Activated T-helper 1 cell treated with anti-CD3 and anti-CD28 coated beads, Interleukin-12 subunit alpha, Interleukin-12 subunit beta, Interleukin-2, Interleukin-4 antibody, amounts not matched to agents 30 ng/mL and 10 ng/mL and 1 ng/mL, durations not matched to agents 14 hours and 24 hours and 36 hours (primary cell): Measurements from ENCODE around the gene PRDM2. TPM values are rescaled to one million over a fixed set of nuclear protein-coding genes. Genes with fewer than 3 reads are reported as not detected.

Experiments
- DNase-seq: peaks from one replicate; pipeline ENCODE4 v3.0.0; 2021; ENCODE audit warnings: low spot score
- H3K27ac Mint-ChIP-seq: one replicate; pipeline ENCODE4 v1.8.0; 2021; ENCODE audit warnings: mild to moderate bottlenecking, mixed read lengths
- H3K27me3 Mint-ChIP-seq: one replicate; pipeline ENCODE4 v1.8.0; 2022; ENCODE audit warnings: mild to moderate bottlenecking, moderate library complexity, mixed read lengths; ENCODE audit not compliant: insufficient read depth
- H3K36me3 Mint-ChIP-seq: one replicate; pipeline ENCODE4 v1.8.0; 2021; ENCODE audit warnings: low read depth, mixed read lengths
- H3K4me1 Mint-ChIP-seq: one replicate; pipeline ENCODE4 v1.8.0; 2021; ENCODE audit warnings: low read depth, mixed read lengths
- H3K4me3 Mint-ChIP-seq: one replicate; pipeline ENCODE4 v1.8.0; 2021; ENCODE audit warnings: mild to moderate bottlenecking, moderate library complexity, mixed read lengths
- H3K9me3 Mint-ChIP-seq: one replicate; pipeline ENCODE4 v1.8.0; 2021; ENCODE audit warnings: mixed read lengths
- intact Hi-C: fragments of 100-400 bp; cut with micrococcal nuclease; formaldehyde crosslinking; loops from one replicate; pipeline ENCODE4 v1.15.1; 2024
- total RNA-seq: library from RNA; stranded (reverse); gene quantifications from 2 replicates; pipeline ENCODE4 v1.2.3, GENCODE V29; 2022

The PRDM2 gene
- total RNA-seq, 1 donor from 2014 or later: 50.4 TPM

- Mint-ChIP-seq H3K4me3 (peak overlapping the region; percentile 99), H3K27me3 (peaks cover 3% of the 10 kb centered on the region), H3K4me1 (peaks cover 67% of the 10 kb centered on the region), H3K27ac (no peak overlapping the region), H3K36me3 (peaks cover 27% of the 10 kb centered on the region), H3K9me3 (no peaks in the 10 kb centered on the region)
- intact Hi-C loops: no loop called here
- DNase-seq: no peak
These were observed 51.5 kb downstream of the PRDM2 start for GRCh38 chr1:13751458-13751871.

DNA sequence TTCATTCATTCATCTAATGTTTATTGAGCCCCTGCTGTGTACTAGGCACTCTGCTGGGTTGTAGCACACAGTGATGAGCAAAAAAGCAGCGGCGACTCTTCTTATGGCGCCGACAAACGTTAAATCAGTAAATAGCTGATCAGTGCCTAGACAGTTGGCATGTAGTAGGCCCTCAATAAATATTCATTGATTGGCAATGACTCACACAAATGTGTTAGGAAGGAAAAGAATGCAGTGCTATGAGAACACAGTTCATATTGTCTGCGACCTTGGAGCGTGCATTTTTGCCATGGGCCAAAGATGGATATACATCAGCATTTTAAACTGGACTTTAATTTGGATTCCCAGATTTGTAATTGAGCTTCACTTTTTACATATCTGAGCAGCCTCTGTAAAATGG lies 52.0 kb downstream of the PRDM2 start:
- no peaks in the 10 kb centered on the region for H3K9me3 Mint-ChIP-seq
- H3K27ac Mint-ChIP-seq: no peak overlapping the region
- no peak overlapping the region for H3K4me3 Mint-ChIP-seq
- peaks cover 72% of the 10 kb centered on the region for H3K4me1 Mint-ChIP-seq
- H3K36me3 Mint-ChIP-seq: peaks cover 27% of the 10 kb centered on the region
- DNase-seq: no peak
- intact Hi-C loops: no loop called here
- peaks cover 3% of the 10 kb centered on the region for H3K27me3 Mint-ChIP-seq

GRCh38 chr1:13752852-13753251 lies 52.9 kb downstream of the PRDM2 start:
- H3K4me1 Mint-ChIP-seq: peaks cover 77% of the 10 kb centered on the region
- intact Hi-C loops: no loop called here
- no peaks in the 10 kb centered on the region for H3K9me3 Mint-ChIP-seq
- H3K36me3 Mint-ChIP-seq: peaks cover 30% of the 10 kb centered on the region
- H3K27me3 Mint-ChIP-seq: peaks cover 3% of the 10 kb centered on the region
- H3K4me3 Mint-ChIP-seq: no peak overlapping the region
- no peak overlapping the region for H3K27ac Mint-ChIP-seq
- no peak for DNase-seq

GRCh38 chr1:13753636-13754402 lies 53.8 kb downstream of the PRDM2 start:
- Mint-ChIP-seq H3K27me3 (peaks cover 3% of the 10 kb centered on the region), H3K27ac (peak overlapping the region; percentile 27), H3K36me3 (peaks cover 25% of the 10 kb centered on the region), H3K4me3 (no peak overlapping the region), H3K4me1 (peaks cover 67% of the 10 kb centered on the region), H3K9me3 (no peaks in the 10 kb centered on the region)
- DNase-seq: no peak
- intact Hi-C loops: no loop called here

GRCh38 chr1:13754510-13755103 lies 54.6 kb downstream of the PRDM2 start:
- peaks cover 67% of the 10 kb centered on the region for H3K4me1 Mint-ChIP-seq
- intact Hi-C loops: no loop called here
- no peaks in the 10 kb centered on the region for H3K9me3 Mint-ChIP-seq
- no peak for DNase-seq
- H3K36me3 Mint-ChIP-seq: peaks cover 24% of the 10 kb centered on the region
- H3K27me3 Mint-ChIP-seq: peaks cover 3% of the 10 kb centered on the region
- H3K27ac Mint-ChIP-seq: no peak overlapping the region
- no peak overlapping the region for H3K4me3 Mint-ChIP-seq

DNA sequence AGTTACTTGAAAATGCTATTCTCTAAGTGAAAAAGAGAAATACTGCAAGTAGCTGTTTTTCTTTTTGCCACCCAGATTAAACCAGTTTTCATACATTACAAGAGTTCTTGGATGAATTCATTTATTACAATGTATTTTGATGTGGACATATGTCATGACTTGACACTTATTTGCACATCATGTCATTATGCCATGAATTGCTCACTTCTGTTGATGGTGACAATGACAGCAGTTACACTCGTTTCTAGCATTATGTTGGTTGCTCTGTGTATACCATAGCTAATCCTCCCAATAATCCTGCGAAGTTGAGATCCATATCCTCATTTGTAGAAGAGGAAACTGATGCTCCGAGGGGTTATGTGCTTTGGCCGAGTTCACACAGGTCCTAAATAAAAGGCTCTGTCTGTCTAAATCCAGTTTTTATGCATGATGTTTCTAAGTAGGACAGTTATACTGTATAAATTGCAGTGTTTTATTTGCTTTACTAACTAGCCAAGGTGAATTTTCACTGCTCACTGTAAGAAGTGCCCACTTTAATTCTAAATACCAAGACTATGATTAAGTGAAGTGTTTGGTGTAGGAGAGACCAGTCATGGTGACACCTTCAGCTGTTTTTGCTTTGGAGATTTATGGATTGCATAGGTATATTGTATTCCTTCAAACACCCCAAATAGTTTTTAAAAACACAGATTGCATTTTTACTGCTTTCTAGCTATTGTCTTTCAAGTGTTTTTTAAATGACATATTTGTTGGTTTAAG lies 56.7 kb downstream of the PRDM2 start:
- intact Hi-C loops: no loop called here
- H3K4me1 Mint-ChIP-seq: peaks cover 62% of the 10 kb centered on the region
- peaks cover 15% of the 10 kb centered on the region for H3K36me3 Mint-ChIP-seq
- H3K4me3 Mint-ChIP-seq: no peak overlapping the region
- H3K9me3 Mint-ChIP-seq: no peaks in the 10 kb centered on the region
- DNase-seq: no peak
- no peak overlapping the region for H3K27ac Mint-ChIP-seq
- H3K27me3 Mint-ChIP-seq: no peaks in the 10 kb centered on the region

DNA sequence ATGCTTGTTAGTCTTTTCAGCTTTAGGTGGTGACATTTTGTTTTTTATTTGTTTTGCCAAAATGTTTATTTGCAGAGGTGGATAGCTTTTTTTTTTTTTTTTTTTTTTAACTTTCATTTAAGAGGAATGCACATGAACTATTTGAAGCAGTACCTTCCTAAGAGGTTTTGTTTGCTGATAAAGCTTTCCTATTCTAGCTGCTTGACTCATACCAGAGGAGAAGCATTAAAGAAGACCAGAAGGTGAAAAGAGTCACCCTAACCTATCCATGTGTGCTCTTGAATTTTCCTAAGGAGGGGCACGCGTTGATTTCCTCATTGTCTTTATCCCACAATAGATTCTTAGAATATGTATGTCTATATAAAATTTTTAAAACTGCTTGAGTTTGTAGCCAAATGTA lies 57.7 kb downstream of the PRDM2 start:
- Mint-ChIP-seq H3K4me1 (peaks cover 56% of the 10 kb centered on the region), H3K9me3 (no peaks in the 10 kb centered on the region), H3K27ac (no peak overlapping the region), H3K27me3 (no peaks in the 10 kb centered on the region), H3K4me3 (no peak overlapping the region), H3K36me3 (peaks cover 15% of the 10 kb centered on the region)
- DNase-seq: no peak
- intact Hi-C loops: no loop called here

- no peaks in the 10 kb centered on the region for H3K9me3 Mint-ChIP-seq
- no peak for DNase-seq
- peaks cover 8% of the 10 kb centered on the region for H3K36me3 Mint-ChIP-seq
- no peaks in the 10 kb centered on the region for H3K27me3 Mint-ChIP-seq
- peaks cover 57% of the 10 kb centered on the region for H3K4me1 Mint-ChIP-seq
- intact Hi-C loops: no loop called here
- no peak overlapping the region for H3K4me3 Mint-ChIP-seq
- no peak overlapping the region for H3K27ac Mint-ChIP-seq
These were observed 59.1 kb downstream of the PRDM2 start for GRCh38 chr1:13759072-13759471.

DNA sequence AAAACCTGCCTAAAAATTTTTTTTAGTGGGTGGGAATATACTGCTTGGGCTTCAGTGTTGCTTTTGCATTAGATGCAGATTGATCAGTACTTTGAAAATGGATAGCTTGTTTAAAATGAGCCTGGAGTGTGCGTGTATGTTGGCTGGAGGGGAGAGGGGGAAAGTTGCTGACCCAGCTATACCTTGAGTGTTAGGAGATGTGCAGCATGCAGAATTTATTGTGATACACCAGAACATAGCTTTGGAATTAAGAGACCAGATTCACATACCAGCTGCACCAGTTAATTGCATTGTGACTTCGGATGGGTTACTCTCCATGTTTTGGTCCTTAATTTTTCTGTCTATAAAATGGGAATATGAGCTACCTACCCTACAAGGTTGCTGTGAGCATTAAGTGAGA lies 60.4 kb downstream of the PRDM2 start:
- H3K27ac Mint-ChIP-seq: no peak overlapping the region
- H3K27me3 Mint-ChIP-seq: no peaks in the 10 kb centered on the region
- peaks cover 5% of the 10 kb centered on the region for H3K36me3 Mint-ChIP-seq
- H3K9me3 Mint-ChIP-seq: no peaks in the 10 kb centered on the region
- DNase-seq: no peak
- H3K4me3 Mint-ChIP-seq: no peak overlapping the region
- peaks cover 55% of the 10 kb centered on the region for H3K4me1 Mint-ChIP-seq
- intact Hi-C loops: no loop called here

- intact Hi-C loops: no loop called here
- H3K4me1 Mint-ChIP-seq: peaks cover 57% of the 10 kb centered on the region
- H3K27ac Mint-ChIP-seq: no peak overlapping the region
- H3K9me3 Mint-ChIP-seq: no peaks in the 10 kb centered on the region
- H3K27me3 Mint-ChIP-seq: no peaks in the 10 kb centered on the region
- H3K36me3 Mint-ChIP-seq: peaks cover 5% of the 10 kb centered on the region
- no peak overlapping the region for H3K4me3 Mint-ChIP-seq
- no peak for DNase-seq
These were observed 60.9 kb downstream of the PRDM2 start for GRCh38 chr1:13760921-13761320.

DNA sequence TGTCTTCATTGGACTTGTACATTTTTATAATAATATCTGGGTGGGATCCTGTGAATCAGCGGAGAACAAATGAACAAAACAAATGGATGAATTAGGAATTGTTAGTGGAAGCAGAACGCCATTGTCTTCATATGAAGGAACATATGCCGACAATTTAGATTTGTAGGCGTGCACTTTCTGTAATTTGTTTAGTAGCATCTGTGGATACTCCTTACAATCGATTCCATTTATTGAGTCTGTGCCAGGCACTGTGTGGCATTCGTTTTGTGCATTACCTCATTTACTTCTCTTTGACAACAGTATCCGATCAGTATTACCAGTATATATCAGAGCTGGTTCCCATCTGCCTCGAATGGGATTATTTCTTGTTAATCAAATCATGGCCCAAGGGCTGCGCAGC lies 61.9 kb downstream of the PRDM2 start:
- intact Hi-C loops: no loop called here
- Mint-ChIP-seq H3K27ac (no peak overlapping the region), H3K4me3 (no peak overlapping the region), H3K4me1 (peaks cover 60% of the 10 kb centered on the region), H3K36me3 (peaks cover 10% of the 10 kb centered on the region), H3K27me3 (no peaks in the 10 kb centered on the region), H3K9me3 (no peaks in the 10 kb centered on the region)
- no peak for DNase-seq

- Mint-ChIP-seq H3K9me3 (no peaks in the 10 kb centered on the region), H3K36me3 (peaks cover 8% of the 10 kb centered on the region), H3K27ac (no peak overlapping the region), H3K4me1 (peaks cover 53% of the 10 kb centered on the region), H3K27me3 (no peaks in the 10 kb centered on the region), H3K4me3 (no peak overlapping the region)
- intact Hi-C loops: no loop called here
- no peak for DNase-seq
These were observed 62.7 kb downstream of the PRDM2 start for GRCh38 chr1:13762642-13763041.

DNA sequence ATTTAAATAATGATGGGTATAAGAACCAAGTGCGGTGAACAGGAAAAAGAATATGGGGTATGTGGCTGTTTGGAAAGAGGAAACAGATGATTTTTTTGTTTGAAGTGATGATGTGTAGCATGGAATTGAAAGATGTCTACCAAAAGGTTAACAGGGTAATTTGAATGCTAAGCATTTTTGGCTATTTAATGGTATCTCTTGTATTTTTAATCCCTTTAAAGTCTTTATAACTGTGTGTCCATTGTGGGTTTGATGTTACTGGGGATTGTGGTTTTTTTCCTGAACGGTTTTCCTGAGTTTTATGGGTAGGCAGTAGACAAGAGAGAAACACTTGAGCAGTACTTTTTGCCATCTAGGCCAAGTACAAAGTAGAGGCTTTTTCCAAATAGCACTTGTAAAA lies 63.2 kb downstream of the PRDM2 start:
- Mint-ChIP-seq H3K9me3 (no peaks in the 10 kb centered on the region), H3K4me1 (peaks cover 52% of the 10 kb centered on the region), H3K36me3 (peaks cover 8% of the 10 kb centered on the region), H3K27ac (no peak overlapping the region), H3K4me3 (no peak overlapping the region), H3K27me3 (no peaks in the 10 kb centered on the region)
- no peak for DNase-seq
- intact Hi-C loops: no loop called here
